H1 (cell line): ENCODE results near the gene ADAMTSL2. TPM values are rescaled to one million over a fixed set of nuclear protein-coding genes. Genes with fewer than 3 reads are reported as not detected.

ENCODE experiments used
- CTCF ChIA-PET: fragments of 300-600 bp; sonication (Branson Sonifier 250); formaldehyde crosslinking; loops from one replicate; lab custom pipeline; 2021; ENCODE audit not compliant: partially characterized antibody; lab: Charles Lee
- POLR2A ChIA-PET: fragments of 300-600 bp; sonication (Branson Sonifier 250); formaldehyde crosslinking; loops from one replicate; lab custom pipeline; 2021; ENCODE audit warnings: inconsistent platforms; ENCODE audit not compliant: partially characterized antibody; lab: Charles Lee
- DNase-seq, 2 experiments: peaks; one replicate each; pipeline versions ENCODE4 v3.0.0 to v3.0.0-alpha.2; 2010 to 2022; ENCODE audit warnings: low spot score in 2 of 2, low read depth in 1 of 2, mixed read lengths in 1 of 2
- FAIRE-seq: peaks from 2 replicates; lab custom pipeline; 2011; peaks lifted over from hg19 to GRCh38; lab: Jason Lieb, UNC
- H2AFZ ChIP-seq: 2 replicates; pipeline ENCODE4 v1.8.1; 2012; ENCODE audit warnings: low read length, inconsistent platforms
- H2AK5ac ChIP-seq: 2 replicates; pipeline ENCODE4 v1.6.1; 2013; ENCODE audit warnings: low read depth, low read length
- H2BK120ac ChIP-seq: replicated peaks from 2 replicates; pipeline ENCODE3; 2013; ENCODE audit warnings: low read depth, low read length, inconsistent platforms
- H2BK12ac ChIP-seq: 2 replicates; pipeline ENCODE4 v1.6.1; 2013; ENCODE audit warnings: low read depth, low read length
- H2BK15ac ChIP-seq: 2 replicates; pipeline ENCODE4 v1.6.1; 2013; ENCODE audit warnings: low read length
- H2BK20ac ChIP-seq: 2 replicates; pipeline ENCODE4 v1.6.1; 2013; ENCODE audit warnings: low read length
- H2BK5ac ChIP-seq: 2 replicates; pipeline ENCODE4 v1.6.1; 2013; ENCODE audit warnings: low read depth, low read length
- H3K14ac ChIP-seq: 2 replicates; pipeline ENCODE4 v1.6.1; 2013; ENCODE audit warnings: inconsistent platforms; ENCODE audit not compliant: insufficient read length
- H3K18ac ChIP-seq: 2 replicates; pipeline ENCODE4 v1.6.1; 2013; ENCODE audit warnings: low read length; ENCODE audit errors: extremely low read depth
- H3K23ac ChIP-seq: 2 replicates; pipeline ENCODE4 v1.6.1; 2013; ENCODE audit warnings: inconsistent platforms; ENCODE audit not compliant: insufficient read length
- H3K23me2 ChIP-seq: 2 replicates; pipeline ENCODE4 v1.6.1; 2013; ENCODE audit warnings: low read depth, low read length
- H3K27ac ChIP-seq: 2 replicates; pipeline ENCODE4 v1.6.1; 2011; ENCODE audit warnings: low read depth, low read length, inconsistent platforms
- H3K27me3 ChIP-seq, 4 experiments: replicated peaks in 1 of 4; 1 replicate in 1 of 4; 2 replicates in 3 of 4; pipeline versions ENCODE4 v1.6.1 to v1.8.1; 2011 to 2013; ENCODE audit warnings: low read length in 3 of 4, mild to moderate bottlenecking in 3 of 4, inconsistent platforms in 2 of 4, mixed read lengths in 2 of 4, moderate library complexity in 1 of 4; ENCODE audit not compliant: control insufficient read depth in 3 of 4, insufficient read depth in 3 of 4; ENCODE audit errors: extremely low read depth in 1 of 4
- H3K36me3 ChIP-seq, 4 experiments: 2 replicates each; pipeline versions ENCODE4 v1.6.1 to v1.8.1; 2011 to 2013; ENCODE audit warnings: mild to moderate bottlenecking in 4 of 4, low read length in 3 of 4, moderate library complexity in 2 of 4, control low read depth in 1 of 4, inconsistent platforms in 1 of 4; ENCODE audit not compliant: insufficient read depth in 4 of 4, control insufficient read depth in 2 of 4
- H3K4ac ChIP-seq: replicated peaks from 2 replicates; pipeline ENCODE3; 2013; ENCODE audit warnings: low read length, low read depth, mixed read lengths, inconsistent platforms; ENCODE audit not compliant: insufficient read length
- H3K4me1 ChIP-seq, 4 experiments: replicated peaks in 1 of 4; 1 replicate in 1 of 4; 2 replicates in 3 of 4; pipeline versions ENCODE4 v1.6.1 to v1.8.1; 2011 to 2013; ENCODE audit warnings: low read length in 3 of 4, inconsistent platforms in 2 of 4, mixed read lengths in 1 of 4; ENCODE audit not compliant: insufficient read depth in 4 of 4, control insufficient read depth in 3 of 4
- H3K4me2 ChIP-seq, 2 experiments: 2 replicates each; pipeline versions ENCODE4 v1.6.1 to v1.8.1; 2011 to 2013; ENCODE audit warnings: low read depth in 2 of 2, low read length in 2 of 2, control low read depth in 1 of 2, inconsistent platforms in 1 of 2, mild to moderate bottlenecking in 1 of 2; ENCODE audit not compliant: insufficient read depth in 1 of 2
- H3K4me3 ChIP-seq, 4 experiments: fragments of 200-600, 300-600 bp in 1 of 4; sonication (generic), shearing (Covaris generic), sonication (Bioruptor Twin) in 1 of 4; 2 replicates each; pipeline versions ENCODE4 v1.5.1 to v1.8.1; 2011 to 2016; ENCODE audit warnings: low read length in 4 of 4, low read depth in 3 of 4, control low read depth in 2 of 4, inconsistent platforms in 2 of 4, mild to moderate bottlenecking in 2 of 4, mixed read lengths in 1 of 4, moderate library complexity in 1 of 4; ENCODE audit not compliant: insufficient read depth in 2 of 4; ENCODE audit errors: extremely low read depth in 1 of 4
- H3K56ac ChIP-seq: replicated peaks from 2 replicates; pipeline ENCODE3; 2013; ENCODE audit warnings: low read depth, mild to moderate bottlenecking, mixed read lengths, low read length, inconsistent platforms; ENCODE audit not compliant: insufficient read length
- H3K79me1 ChIP-seq: 2 replicates; pipeline ENCODE4 v1.6.1; 2013; ENCODE audit warnings: low read depth, low read length, control low read depth
- H3K79me2 ChIP-seq, 2 experiments: 2 replicates each; pipeline versions ENCODE4 v1.6.1 to v1.8.1; 2012 to 2013; ENCODE audit warnings: low read length in 2 of 2, mild to moderate bottlenecking in 2 of 2, inconsistent platforms in 1 of 2; ENCODE audit not compliant: insufficient read depth in 2 of 2, control insufficient read depth in 1 of 2
- H3K9ac ChIP-seq, 4 experiments: replicated peaks in 1 of 4; 1 replicate in 1 of 4; 2 replicates in 3 of 4; pipeline versions ENCODE4 v1.6.1 to v1.8.1; 2011 to 2013; ENCODE audit warnings: low read depth in 3 of 4, low read length in 3 of 4, control low read depth in 2 of 4, mild to moderate bottlenecking in 2 of 4, moderate library complexity in 2 of 4, inconsistent platforms in 1 of 4; ENCODE audit errors: extremely low read depth in 1 of 4
- H3K9me3 ChIP-seq, 2 experiments: 2 replicates each; pipeline versions ENCODE4 v1.6.1 to v1.8.1; 2012 to 2013; ENCODE audit warnings: mild to moderate bottlenecking in 2 of 2, moderate library complexity in 2 of 2, control low read depth in 1 of 2, inconsistent platforms in 1 of 2, low read depth in 1 of 2, low read length in 1 of 2, mixed read lengths in 1 of 2; ENCODE audit not compliant: insufficient read depth in 2 of 2
- H4K20me1 ChIP-seq, 2 experiments: replicated peaks in 1 of 2; 2 replicates each; pipeline versions ENCODE3 to v1.8.1; 2011 to 2013; ENCODE audit warnings: inconsistent platforms in 2 of 2, low read length in 2 of 2, mild to moderate bottlenecking in 1 of 2; ENCODE audit not compliant: insufficient read depth in 2 of 2, control insufficient read depth in 1 of 2
- H4K5ac ChIP-seq: 2 replicates; pipeline ENCODE4 v1.6.1; 2013; ENCODE audit warnings: low read length, low read depth, mixed read lengths, inconsistent platforms; ENCODE audit not compliant: insufficient read length
- H4K8ac ChIP-seq: 2 replicates; pipeline ENCODE4 v1.8.0; 2013; ENCODE audit warnings: mild to moderate bottlenecking, moderate library complexity, low read length, inconsistent platforms; ENCODE audit not compliant: insufficient read depth; ENCODE audit errors: extremely low read depth
- H4K91ac ChIP-seq: replicated peaks from 2 replicates; pipeline ENCODE3; 2013; ENCODE audit warnings: low read length, mixed read lengths, inconsistent platforms; ENCODE audit not compliant: insufficient read length
- ATF3 ChIP-seq: IDR thresholded peaks from 2 replicates; pipeline ENCODE4 v1.6.1; 2011; ENCODE audit warnings: low read depth, mild to moderate bottlenecking, low read length; ENCODE audit not compliant: insufficient read depth
- EGR1 ChIP-seq: IDR thresholded peaks from 2 replicates; pipeline ENCODE4 v1.6.1; 2011; ENCODE audit warnings: low read depth, low read length, borderline replicate concordance
- GABPA ChIP-seq: IDR thresholded peaks from 2 replicates; pipeline ENCODE4 v1.6.1; 2011; ENCODE audit warnings: mild to moderate bottlenecking, low read length, moderate library complexity, borderline replicate concordance; ENCODE audit not compliant: insufficient read depth
- HDAC6 ChIP-seq: IDR thresholded peaks from one replicate; pipeline ENCODE4 v1.7.1; 2012; ENCODE audit warnings: low read depth, mild to moderate bottlenecking, inconsistent platforms, low read length, moderate library complexity
- KDM4A ChIP-seq: IDR thresholded peaks from one replicate; pipeline ENCODE4 v1.7.1; 2012; ENCODE audit warnings: low read depth, mild to moderate bottlenecking, moderate library complexity, low read length, inconsistent platforms; ENCODE audit not compliant: severe bottlenecking
- RXRA ChIP-seq: IDR thresholded peaks from 2 replicates; pipeline ENCODE4 v1.6.1; 2011; ENCODE audit warnings: low read depth, mild to moderate bottlenecking, low read length, moderate library complexity; ENCODE audit not compliant: insufficient read depth
- SAP30 ChIP-seq: fragments of 300-600 bp; sonication (generic); IDR thresholded peaks from 2 replicates; pipeline ENCODE4 v1.7.1; 2012; ENCODE audit warnings: low read length, moderate library complexity, mild to moderate bottlenecking, inconsistent platforms; ENCODE audit not compliant: insufficient read depth, insufficient replicate concordance
- SP4 ChIP-seq: IDR thresholded peaks from 2 replicates; pipeline ENCODE4 v1.6.1; 2012; ENCODE audit warnings: low read length, inconsistent platforms
- SRF ChIP-seq: IDR thresholded peaks from 2 replicates; pipeline ENCODE4 v1.6.1; 2011; ENCODE audit warnings: mild to moderate bottlenecking, low read depth, low read length, moderate library complexity
- WGBS, 2 experiments: shearing (Covaris generic) in 1 of 2; methylation state at CpG; one replicate each; pipeline versions ENCODE4 v1.1.6 to v1.1.7; 2013 to 2015; ENCODE audit warnings: low lambda C conversion rate in 2 of 2, mixed read lengths in 2 of 2, inconsistent platforms in 1 of 2, low coverage in 1 of 2, missing lambda C conversion rate in 1 of 2; ENCODE audit not compliant: insufficient replicate concordance in 2 of 2, insufficient coverage in 1 of 2, insufficient read length in 1 of 2; ENCODE audit errors: extremely low coverage in 1 of 2, missing lambda C conversion rate in 1 of 2; 5-methylcytosine and 5-hydroxymethylcytosine counted together
- polyA plus RNA-seq, 7 experiments: library from polyadenylated mRNA; depleted of rRNA in 3 of 7; stranded (reverse) in 5 of 7; unstranded in 2 of 7; fragments of >200 nt in 5 of 7; fragments of 200-250 nt in 2 of 7; gene quantifications; 1 replicate in 5 of 7; 2 replicates in 1 of 7; 4 replicates in 1 of 7; pipeline versions ENCODE4 v1.2.1 to v1.2.3, GENCODE V29; 2011 to 2013; ENCODE audit warnings: missing spikeins in 2 of 7, mixed read lengths in 2 of 7
- total RNA-seq: library from RNA; stranded (reverse); fragmentation: NEBNext Ultra II Directional; extraction: Animal tissue kit (Norgen Biotek cat#: 25700); gene quantifications from 2 replicates; pipeline ENCODE4 v1.2.1, GENCODE V29; 2021
- TF ChIP-seq, protein P1 (sequence below), 3 experiments: IDR thresholded peaks; 1 replicate in 2 of 3; 2 replicates in 1 of 3; pipeline versions ENCODE4 v1.5.1 to v1.6.1; 2011; ENCODE audit warnings: low read length in 3 of 3, mild to moderate bottlenecking in 3 of 3, inconsistent platforms in 2 of 3, low read depth in 1 of 3, moderate library complexity in 1 of 3; ENCODE audit not compliant: insufficient read depth in 1 of 3; ENCODE audit errors: control extremely low read depth in 1 of 3

The ADAMTSL2 gene
- total and polyA plus RNA-seq, 2 of the 8 experiments (the other 6 are each of a cell fraction or from before 2014, with no cell fraction given) = 0.74 to 0.76 TPM

GRCh38 chr9:133491656-133491925 is 42.9 kb upstream of the ADAMTSL2 start:
- Histone ChIP-seq H2BK120ac (no peak overlapping the region), H3K18ac (no peak overlapping the region), H2BK15ac (no peak overlapping the region), H3K36me3 (peaks cover 0 to 3% (median 0%) of the 10 kb centered on the region in 4 experiments; a peak in 1 of 8 replicates), H4K20me1 (peaks cover under 1 to 8% of the 10 kb centered on the region in 2 experiments), H3K27me3 (no peaks in the 10 kb centered on the region), H4K91ac (no peak overlapping the region), H2BK20ac (no peak overlapping the region), H3K4me2 (no peak overlapping the region), H3K27ac (no peak overlapping the region), H3K9me3 (peaks cover 0 to 2% of the 10 kb centered on the region in 2 experiments; a peak in 1 of 4 replicates), H4K8ac (no peak overlapping the region), H2AFZ (no peak overlapping the region), H3K14ac (no peak overlapping the region), H2BK5ac (no peak overlapping the region), H3K23ac (no peak overlapping the region), H2AK5ac (no peak overlapping the region), H3K4ac (no peak overlapping the region), H4K5ac (no peak overlapping the region), H2BK12ac (no peak overlapping the region), H3K79me2 (no peaks in the 10 kb centered on the region), H3K23me2 (peaks cover 9% of the 10 kb centered on the region), H3K9ac (no peak overlapping the region), H3K56ac (no peak overlapping the region), H3K4me1 (no peaks in the 10 kb centered on the region; a peak in 1 of 7 replicates), H3K4me3 (no peak overlapping the region), H3K79me1 (peaks cover 2% of the 10 kb centered on the region; the same call in 1 of the 2 replicates)
- DNase-seq (no peak), FAIRE-seq (no peak)
- CTCF ChIA-PET = interaction anchor here (0.9 to 2.7 kb wide), 3 partner anchors 24 to 236 kb away, joined by 3 to 7 read pairs (median 3); no protein-coding TSS in a partner anchor
- 91% methylated on average over 8 of the region's 8 CpGs; no CpG with 5 or more reads in 1 of the 2 experiments for WGBS, 2 experiments
- POLR2A ChIA-PET = interaction anchor here (1.5 kb wide), 1 partner anchor 135 kb away, joined by 3 read pairs; the partner anchor contains the start of genes SURF1 and SURF2
- TF ChIP-seq SAP30 (no peak), ATF3 (no peak), SRF (no peak), RXRA (no peak), EGR1 (no peak), HDAC6 (no peak), KDM4A (no peak), SP4 (no peak), GABPA (no peak)
- TF ChIP-seq, protein P1, sequence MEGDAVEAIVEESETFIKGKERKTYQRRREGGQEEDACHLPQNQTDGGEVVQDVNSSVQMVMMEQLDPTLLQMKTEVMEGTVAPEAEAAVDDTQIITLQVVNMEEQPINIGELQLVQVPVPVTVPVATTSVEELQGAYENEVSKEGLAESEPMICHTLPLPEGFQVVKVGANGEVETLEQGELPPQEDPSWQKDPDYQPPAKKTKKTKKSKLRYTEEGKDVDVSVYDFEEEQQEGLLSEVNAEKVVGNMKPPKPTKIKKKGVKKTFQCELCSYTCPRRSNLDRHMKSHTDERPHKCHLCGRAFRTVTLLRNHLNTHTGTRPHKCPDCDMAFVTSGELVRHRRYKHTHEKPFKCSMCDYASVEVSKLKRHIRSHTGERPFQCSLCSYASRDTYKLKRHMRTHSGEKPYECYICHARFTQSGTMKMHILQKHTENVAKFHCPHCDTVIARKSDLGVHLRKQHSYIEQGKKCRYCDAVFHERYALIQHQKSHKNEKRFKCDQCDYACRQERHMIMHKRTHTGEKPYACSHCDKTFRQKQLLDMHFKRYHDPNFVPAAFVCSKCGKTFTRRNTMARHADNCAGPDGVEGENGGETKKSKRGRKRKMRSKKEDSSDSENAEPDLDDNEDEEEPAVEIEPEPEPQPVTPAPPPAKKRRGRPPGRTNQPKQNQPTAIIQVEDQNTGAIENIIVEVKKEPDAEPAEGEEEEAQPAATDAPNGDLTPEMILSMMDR (IDR thresholded peaks at IDR 0.05; ENCODE audit: control extremely low read depth in 1 of 3, insufficient read depth in 1 of 3, low read depth in 1 of 3, low read length in 3 of 3) = no peak
